GM10266 (cell line): ENCODE results near the gene ASIC5.

Experiments used
- DNase-seq: peaks from one replicate; pipeline ENCODE4 v3.0.0; 2012; ENCODE audit errors: extremely low spot score
- TF ChIP-seq, protein P1 (sequence below): IDR thresholded peaks from 2 replicates; pipeline ENCODE4 v1.5.1; 2012; ENCODE audit warnings: mild to moderate bottlenecking, low read depth; ENCODE audit not compliant: control insufficient read depth, insufficient read depth; ENCODE audit errors: missing control alignments

Gene ASIC5

DNA sequence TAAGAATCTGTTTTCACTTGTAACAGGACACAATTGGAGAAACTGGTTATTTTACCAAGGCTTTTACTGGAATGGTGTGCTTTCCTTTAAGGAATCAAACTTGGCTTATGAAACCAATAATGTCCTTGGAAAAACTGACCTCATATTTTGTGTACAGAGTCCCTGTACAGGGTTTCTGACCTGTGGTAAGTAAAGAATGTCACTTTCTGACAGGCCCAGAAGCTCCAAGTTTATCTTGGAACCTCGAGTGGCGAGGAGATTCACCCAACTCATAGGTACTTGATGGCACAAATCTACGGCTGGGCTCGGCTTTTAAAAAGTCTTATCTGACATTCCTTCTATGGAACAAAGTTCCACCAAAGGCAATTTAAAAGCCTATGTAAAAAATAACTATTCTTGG lies 17.0 kb downstream of the ASIC5 start:
- TF ChIP-seq, protein P1, sequence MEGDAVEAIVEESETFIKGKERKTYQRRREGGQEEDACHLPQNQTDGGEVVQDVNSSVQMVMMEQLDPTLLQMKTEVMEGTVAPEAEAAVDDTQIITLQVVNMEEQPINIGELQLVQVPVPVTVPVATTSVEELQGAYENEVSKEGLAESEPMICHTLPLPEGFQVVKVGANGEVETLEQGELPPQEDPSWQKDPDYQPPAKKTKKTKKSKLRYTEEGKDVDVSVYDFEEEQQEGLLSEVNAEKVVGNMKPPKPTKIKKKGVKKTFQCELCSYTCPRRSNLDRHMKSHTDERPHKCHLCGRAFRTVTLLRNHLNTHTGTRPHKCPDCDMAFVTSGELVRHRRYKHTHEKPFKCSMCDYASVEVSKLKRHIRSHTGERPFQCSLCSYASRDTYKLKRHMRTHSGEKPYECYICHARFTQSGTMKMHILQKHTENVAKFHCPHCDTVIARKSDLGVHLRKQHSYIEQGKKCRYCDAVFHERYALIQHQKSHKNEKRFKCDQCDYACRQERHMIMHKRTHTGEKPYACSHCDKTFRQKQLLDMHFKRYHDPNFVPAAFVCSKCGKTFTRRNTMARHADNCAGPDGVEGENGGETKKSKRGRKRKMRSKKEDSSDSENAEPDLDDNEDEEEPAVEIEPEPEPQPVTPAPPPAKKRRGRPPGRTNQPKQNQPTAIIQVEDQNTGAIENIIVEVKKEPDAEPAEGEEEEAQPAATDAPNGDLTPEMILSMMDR: no peak
- DNase-seq: no peak

DNA sequence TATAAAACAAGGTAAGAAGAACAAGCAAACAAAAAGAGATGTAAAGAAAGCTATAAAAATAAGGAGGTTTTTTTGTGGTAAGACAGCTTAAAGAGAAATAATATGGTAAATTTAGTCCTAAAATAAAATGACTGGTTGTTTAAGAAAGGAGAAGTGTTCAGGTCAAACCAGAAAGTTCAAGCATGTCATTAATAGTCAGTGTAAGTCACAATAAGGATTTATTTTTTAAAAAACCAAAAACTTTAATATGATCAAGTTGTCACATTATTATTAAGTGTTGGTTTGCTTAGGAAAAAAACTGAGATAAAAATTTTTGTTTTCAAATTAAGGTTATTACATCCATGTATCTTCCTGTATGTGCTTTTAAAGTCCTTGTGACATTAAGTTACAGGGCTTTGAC lies 19.1 kb downstream of the ASIC5 start:
- TF ChIP-seq, protein P1: no peak
- no peak for DNase-seq

DNA sequence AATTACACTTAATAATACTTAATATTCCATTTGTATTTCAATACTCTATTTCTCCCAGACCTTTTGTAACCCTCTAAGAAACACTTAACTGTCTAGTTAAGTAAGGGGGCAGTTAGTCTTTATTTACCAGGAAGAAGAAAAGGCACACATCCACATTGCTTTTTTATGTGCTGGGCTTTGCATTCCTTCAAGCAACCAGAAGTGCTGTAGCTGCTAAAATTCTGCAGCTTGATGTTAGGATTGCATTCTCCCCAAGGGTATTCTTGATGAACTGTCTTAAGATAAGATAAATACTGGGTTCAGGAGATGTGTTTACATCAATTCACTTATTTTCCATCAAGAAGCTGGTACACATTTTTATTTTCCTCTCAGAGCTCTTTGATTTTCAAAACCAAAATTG lies 24.0 kb downstream of the ASIC5 start:
- TF ChIP-seq, protein P1: no peak
- no peak for DNase-seq

GRCh38 chr4:155837203-155837796 lies 28.8 kb downstream of the ASIC5 start:
- DNase-seq: no peak
- TF ChIP-seq, protein P1: no peak

DNA sequence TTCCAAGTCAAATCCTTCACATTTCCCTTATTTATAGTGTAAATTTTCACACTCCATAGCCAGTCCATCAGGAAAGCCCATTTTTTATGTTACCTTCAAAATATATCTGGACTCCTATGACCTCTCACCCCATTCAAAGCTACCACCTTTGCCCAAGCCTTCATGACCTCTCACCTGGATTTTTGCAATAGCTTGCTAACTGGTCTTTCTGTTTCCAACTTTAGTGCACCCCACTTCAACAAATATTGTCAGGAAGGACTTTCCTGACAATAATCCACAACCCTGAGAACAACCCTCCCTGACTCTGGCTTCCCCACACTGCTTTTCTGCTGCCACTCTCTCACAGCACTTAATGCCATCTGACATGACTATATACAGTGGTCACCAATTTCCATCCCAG lies 33.4 kb downstream of the ASIC5 start:
- TF ChIP-seq, protein P1: no peak

GRCh38 chr4:155828628-155829027 lies 37.4 kb downstream of the ASIC5 start:
- TF ChIP-seq, protein P1: no peak
- no peak for DNase-seq

More for the DNA sequence above, 33.4 kb downstream of the ASIC5 start:
- DNase-seq: no peak

- TF ChIP-seq, protein P1: no peak
- no peak for DNase-seq
Observed at GRCh38 chr4:155822572-155822971, 43.5 kb downstream of the ASIC5 start.
